Spleen (tissue), 11 donors: ENCODE measurements around the gene FAM228A. TPM values are rescaled to one million over a fixed set of nuclear protein-coding genes. Genes with fewer than 3 reads are reported as not detected.

Experiments
- DNase-seq: peaks from one replicate; pipeline ENCODE4 v3.0.0-alpha.2; 2020
- H3K27ac ChIP-seq, 8 donors: fragments of 200-600 bp; sonication (generic) in 7 of 8; 1 replicate in 4 of 8; 2 replicates in 4 of 8; pipeline versions ENCODE4 v1.5.0 to v1.8.0; 2016 to 2021; ENCODE audit warnings: inconsistent platforms in 4 of 8, mild to moderate bottlenecking in 4 of 8, moderate library complexity in 1 of 8
- H3K27me3 ChIP-seq, 7 donors: fragments of 200-600 bp; sonication (generic) in 6 of 7; replicated peaks in 1 of 7; 1 replicate in 4 of 7; 2 replicates in 3 of 7; pipeline versions ENCODE4 v1.5.0 to v1.8.0; 2016 to 2021; ENCODE audit warnings: inconsistent platforms in 3 of 7, mild to moderate bottlenecking in 1 of 7
- H3K36me3 ChIP-seq, 6 donors: fragments of 200-600 bp; sonication (generic) in 5 of 6; 1 replicate in 4 of 6; 2 replicates in 2 of 6; pipeline versions ENCODE4 v1.5.0 to v1.8.0; 2016 to 2021; ENCODE audit warnings: inconsistent platforms in 2 of 6
- H3K4me1 ChIP-seq, 6 donors: fragments of 200-600 bp; sonication (generic) in 5 of 6; 1 replicate in 3 of 6; 2 replicates in 3 of 6; pipeline versions ENCODE4 v1.5.0 to v1.8.0; 2016 to 2021; ENCODE audit warnings: inconsistent platforms in 3 of 6
- H3K4me3 ChIP-seq, 8 donors: fragments of 200-600 bp; sonication (generic) in 7 of 8; 1 replicate in 4 of 8; 2 replicates in 4 of 8; pipeline versions ENCODE4 v1.5.0 to v1.8.0; 2016 to 2021; ENCODE audit warnings: inconsistent platforms in 4 of 8, mild to moderate bottlenecking in 4 of 8, moderate library complexity in 2 of 8
- H3K9me3 ChIP-seq, 8 donors: fragments of 200-600 bp; sonication (generic) in 7 of 8; 1 replicate in 4 of 8; 2 replicates in 4 of 8; pipeline versions ENCODE4 v1.5.0 to v1.8.0; 2016 to 2021; ENCODE audit warnings: inconsistent platforms in 4 of 8
- POLR2A ChIP-seq, 3 donors: fragments of 450-650 bp; IDR thresholded peaks; one replicate each; pipeline ENCODE4 v1.5.1; 2017; ENCODE audit warnings: antibody characterized with exemption in 3 of 3, mild to moderate bottlenecking in 1 of 3
- POLR2AphosphoS5 ChIP-seq, 3 donors: sonication (generic); formaldehyde crosslinking; IDR thresholded peaks; one replicate each; pipeline ENCODE4 v1.5.1; 2017; ENCODE audit warnings: antibody characterized with exemption in 3 of 3
- WGBS, 5 donors: extraction: QIAGEN DNeasy Blood & Tissue Kit in 3 of 5; methylation state at CpG; one replicate each; pipeline versions ENCODE4 v1.1.5 to v1.1.7; 2013 to 2018; 5-methylcytosine and 5-hydroxymethylcytosine counted together
- intact Hi-C: fragments of 100-400 bp; cut with DNase I; formaldehyde crosslinking; loops from one replicate; pipeline ENCODE4 v1.15.0; 2023; ENCODE audit warnings: low total_unique reads
- polyA plus RNA-seq, 3 donors: library from polyadenylated mRNA; stranded (reverse); fragments of 200-250 nt; gene quantifications; one replicate each; pipeline ENCODE4 v1.2.1, GENCODE V29; 2013
- total RNA-seq, 7 donors: library from RNA; depleted of rRNA in 3 of 7; stranded (reverse); fragments of >200 nt in 3 of 7; fragmentation: NEBNext Ultra II Directional in 4 of 7; extraction: Animal tissue kit (Norgen Biotek cat#: 25700) in 4 of 7; gene quantifications; one replicate each; pipeline versions ENCODE4 v1.1.0 to v1.2.1, GENCODE V29; 2016 to 2021
- TF ChIP-seq, protein P1 (sequence below), 11 experiments: fragments of 200-600 bp in 7 of 11; fragments of 450-650 bp in 4 of 11; sonication (generic) in 4 of 11; IDR thresholded peaks in 8 of 11; conservative IDR thresholded peaks in 3 of 11; 1 replicate in 7 of 11; 2 replicates in 4 of 11; pipeline versions ENCODE4 v1.4.0 to v1.8.0; 2016 to 2021; ENCODE audit warnings: antibody characterized with exemption in 11 of 11, inconsistent platforms in 4 of 11, mild to moderate bottlenecking in 1 of 11
- donor health status: healthy with polysubstance abuse.
- donor health status: DM: no; HTN: no; CAD: no; lungs with moderate emphysema.
- donor health status: DM: no; HTN: no; CAD: no.
- donor health status: Bipolar disorder and iron deficiency.
- donor health status: healthy.
- donor health status: DM: no; HTN: no; CAD: no.
- donor health status: DM: yes; HTN: yes; CAD: no.

Gene FAM228A
- total and polyA plus RNA-seq, 10 donors = 0.21 to 1.9 (median 0.77) TPM

DNA sequence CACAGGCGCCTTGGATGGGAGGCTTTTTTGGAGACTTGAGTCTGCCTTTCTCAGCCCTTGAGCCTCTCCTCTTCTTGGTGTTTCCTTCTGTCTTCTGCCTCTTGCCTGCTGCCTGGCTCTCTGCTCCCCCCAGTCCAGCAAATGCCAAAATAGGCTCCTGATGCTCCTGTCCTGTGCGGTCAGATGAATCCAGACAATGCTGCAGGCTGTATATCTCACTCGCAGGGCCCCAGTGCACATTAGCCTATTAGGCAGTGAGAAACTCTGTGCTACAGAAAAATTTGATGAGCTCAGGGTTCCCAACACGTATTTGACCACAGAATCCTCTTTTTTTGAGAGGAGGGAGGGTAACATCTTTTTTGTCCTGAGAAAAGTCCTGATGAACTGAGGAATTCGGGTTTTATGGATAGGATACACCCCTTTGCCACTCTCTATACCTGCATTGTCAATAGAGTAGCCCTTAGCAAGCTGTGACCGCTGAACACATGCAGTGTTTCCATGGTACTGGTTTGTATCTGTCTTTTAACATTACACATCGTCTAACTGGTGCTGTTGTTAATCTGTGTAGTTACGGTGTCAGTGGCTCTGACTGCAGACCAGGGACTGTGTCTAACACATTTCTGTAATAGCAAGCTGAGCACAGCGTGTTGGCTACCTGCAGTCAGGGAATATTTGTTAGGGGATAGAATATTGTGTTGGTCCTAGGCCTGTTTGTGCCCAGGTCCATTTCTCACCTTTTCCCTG lies 50.8 kb downstream of the FAM228A start:
- H3K27ac ChIP-seq = no peak overlapping the region
- H3K36me3 ChIP-seq = peaks cover 0 to 86% (median 18%) of the 10 kb centered on the region in 6 donors
- H3K27me3 ChIP-seq = no peaks in the 10 kb centered on the region
- WGBS, 5 donors = 92 to 98% (median 96%) methylated on average over 9 of the region's 9 CpGs
- intact Hi-C loops = no loop called here
- H3K9me3 ChIP-seq = no peaks in the 10 kb centered on the region
- no peak for TF ChIP-seq POLR2AphosphoS5 (IDR thresholded peaks at IDR 0.05)
- no peak for TF ChIP-seq POLR2A (IDR thresholded peaks at IDR 0.05)
- TF ChIP-seq, protein P1, sequence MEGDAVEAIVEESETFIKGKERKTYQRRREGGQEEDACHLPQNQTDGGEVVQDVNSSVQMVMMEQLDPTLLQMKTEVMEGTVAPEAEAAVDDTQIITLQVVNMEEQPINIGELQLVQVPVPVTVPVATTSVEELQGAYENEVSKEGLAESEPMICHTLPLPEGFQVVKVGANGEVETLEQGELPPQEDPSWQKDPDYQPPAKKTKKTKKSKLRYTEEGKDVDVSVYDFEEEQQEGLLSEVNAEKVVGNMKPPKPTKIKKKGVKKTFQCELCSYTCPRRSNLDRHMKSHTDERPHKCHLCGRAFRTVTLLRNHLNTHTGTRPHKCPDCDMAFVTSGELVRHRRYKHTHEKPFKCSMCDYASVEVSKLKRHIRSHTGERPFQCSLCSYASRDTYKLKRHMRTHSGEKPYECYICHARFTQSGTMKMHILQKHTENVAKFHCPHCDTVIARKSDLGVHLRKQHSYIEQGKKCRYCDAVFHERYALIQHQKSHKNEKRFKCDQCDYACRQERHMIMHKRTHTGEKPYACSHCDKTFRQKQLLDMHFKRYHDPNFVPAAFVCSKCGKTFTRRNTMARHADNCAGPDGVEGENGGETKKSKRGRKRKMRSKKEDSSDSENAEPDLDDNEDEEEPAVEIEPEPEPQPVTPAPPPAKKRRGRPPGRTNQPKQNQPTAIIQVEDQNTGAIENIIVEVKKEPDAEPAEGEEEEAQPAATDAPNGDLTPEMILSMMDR (IDR thresholded peaks at IDR 0.05 in 8 of 11, conservative IDR thresholded peaks at IDR 0.05 in 3 of 11) = no peak
- no peaks in the 10 kb centered on the region for H3K4me1 ChIP-seq
- no peak for DNase-seq
- H3K4me3 ChIP-seq = no peak overlapping the region

DNA sequence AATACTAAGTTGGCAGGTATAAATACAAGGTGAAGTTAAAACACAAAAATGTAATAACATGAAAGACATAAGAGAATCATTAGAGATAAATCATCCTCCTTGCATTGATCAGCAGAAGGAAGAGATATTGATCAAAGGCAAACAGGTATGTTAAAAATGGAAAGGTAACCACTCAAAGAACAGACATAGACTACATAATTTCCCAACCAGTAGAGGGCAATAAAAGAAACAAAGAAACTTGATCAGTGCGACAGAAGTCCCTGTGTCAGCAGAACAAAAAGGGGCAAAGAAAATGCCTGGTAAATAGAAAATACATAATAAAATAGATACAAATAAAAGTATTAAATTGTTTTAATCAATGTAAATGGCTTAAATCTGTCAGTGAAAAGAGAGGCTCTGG lies 53.6 kb downstream of the FAM228A start:
- H3K36me3 ChIP-seq = peaks cover 0 to 87% (median 18%) of the 10 kb centered on the region in 6 donors
- 42 to 72% (median 63%) methylated on average over 1 of the region's 1 CpG for WGBS, 5 donors
- TF ChIP-seq, protein P1 (IDR thresholded peaks at IDR 0.05 in 8 of 11, conservative IDR thresholded peaks at IDR 0.05 in 3 of 11) = peak in 2 of 11 experiments; percentile 12 to 15
- no peak for TF ChIP-seq POLR2A (IDR thresholded peaks at IDR 0.05)
- no peaks in the 10 kb centered on the region for H3K27me3 ChIP-seq
- DNase-seq = no peak
- no peaks in the 10 kb centered on the region for H3K9me3 ChIP-seq
- H3K4me3 ChIP-seq = no peak overlapping the region
- intact Hi-C loops = no loop called here
- no peaks in the 10 kb centered on the region for H3K4me1 ChIP-seq
- no peak overlapping the region for H3K27ac ChIP-seq

DNA sequence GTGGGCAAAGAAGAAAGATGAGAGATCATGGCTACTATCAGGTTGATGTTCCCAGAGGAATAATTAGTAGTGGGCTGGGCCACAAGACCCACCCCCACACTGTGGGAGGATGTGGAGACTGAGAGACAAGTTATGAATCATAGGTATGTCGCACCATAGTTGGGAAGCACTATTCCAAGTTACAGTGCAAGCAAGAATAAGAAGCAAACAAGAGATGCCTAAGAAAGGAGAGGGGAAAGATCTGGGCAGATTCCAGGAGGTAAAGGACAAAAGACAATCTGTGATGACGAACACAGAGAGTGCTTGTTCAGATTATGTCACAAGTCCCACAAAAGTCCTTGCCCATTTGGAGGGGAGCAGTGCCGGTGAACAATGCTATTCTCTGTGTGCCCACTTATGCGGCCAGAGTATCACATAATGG lies 56.6 kb downstream of the FAM228A start:
- WGBS, 5 donors = 89 to 94% (median 93%) methylated on average over 4 of the region's 4 CpGs
- H3K36me3 ChIP-seq = peaks cover 0 to 79% (median 11%) of the 10 kb centered on the region in 6 donors
- no peaks in the 10 kb centered on the region for H3K9me3 ChIP-seq
- H3K4me1 ChIP-seq = no peaks in the 10 kb centered on the region
- H3K27me3 ChIP-seq = no peaks in the 10 kb centered on the region
- DNase-seq = no peak
- TF ChIP-seq, protein P1 (IDR thresholded peaks at IDR 0.05 in 8 of 11, conservative IDR thresholded peaks at IDR 0.05 in 3 of 11) = no peak
- TF ChIP-seq POLR2AphosphoS5 (IDR thresholded peaks at IDR 0.05) = no peak
- intact Hi-C loops = loop anchor here (10.0 kb wide), 1 partner anchor 153 kb away; no protein-coding TSS in a partner anchor
- H3K27ac ChIP-seq = no peak overlapping the region
- H3K4me3 ChIP-seq = no peak overlapping the region

DNA sequence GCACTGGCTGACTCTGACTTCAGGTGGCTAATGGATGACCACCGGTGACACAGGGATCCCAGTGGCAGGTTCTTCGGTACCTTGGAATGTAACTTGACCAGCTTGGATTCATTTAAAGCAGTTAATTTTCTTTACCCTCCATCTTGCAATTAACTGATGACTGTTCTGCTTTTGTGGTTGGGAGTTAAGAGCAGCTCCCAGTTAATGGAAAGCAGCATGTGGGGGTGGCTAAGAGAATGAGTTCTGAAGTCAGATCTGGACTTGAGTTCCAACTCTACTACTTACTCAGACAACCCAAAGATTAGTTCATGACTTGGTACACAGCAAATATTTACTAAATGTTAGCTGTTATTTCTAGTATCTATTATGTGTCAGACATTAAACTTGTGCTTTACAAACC lies 58.5 kb downstream of the FAM228A start:
- Histone ChIP-seq H3K36me3 (peaks cover 0 to 81% (median 9%) of the 10 kb centered on the region in 6 donors), H3K4me1 (no peaks in the 10 kb centered on the region), H3K27ac (no peak overlapping the region), H3K9me3 (no peaks in the 10 kb centered on the region), H3K27me3 (no peaks in the 10 kb centered on the region), H3K4me3 (no peak overlapping the region)
- TF ChIP-seq POLR2AphosphoS5 (IDR thresholded peaks at IDR 0.05) = no peak
- intact Hi-C loops = loop anchor here (10.0 kb wide), 1 partner anchor 151 kb away; no protein-coding TSS in a partner anchor
- no peak for DNase-seq
- 95 to 100% (median 97%) methylated on average over 2 of the region's 2 CpGs for WGBS, 5 donors
